GM12873 (cell line): ENCODE measurements around the gene CD74.

Source experiments
- CTCF ChIP-seq: IDR thresholded peaks from 2 replicates; pipeline ENCODE4 v1.5.1; 2012; ENCODE audit warnings: low read depth, mild to moderate bottlenecking, moderate library complexity, low read length, control low read depth; ENCODE audit not compliant: insufficient read depth; ENCODE audit errors: missing control alignments

The CD74 gene

GRCh38 chr5:150452914-150453313 is 40.2 kb upstream of the CD74 start:
- TF ChIP-seq CTCF, result no peak

- TF ChIP-seq CTCF, result no peak
Measured at GRCh38 chr5:150451594-150451993, 38.9 kb upstream of the CD74 start.

- TF ChIP-seq CTCF, result peak; percentile 90
Measured at GRCh38 chr5:150449517-150450339, 37.0 kb upstream of the CD74 start, which contains the start of gene RPS14. TSS of gene RPS14 (minus strand) at chr5:150449739. CDS start at chr5:150447733, 2,006 bp downstream.

- no peak for TF ChIP-seq CTCF
Measured at GRCh38 chr5:150448952-150449516, 36.3 kb upstream of the CD74 start.

GRCh38 chr5:150448334-150448733 is 35.6 kb upstream of the CD74 start:
- no peak for TF ChIP-seq CTCF

- no peak for TF ChIP-seq CTCF
Measured at GRCh38 chr5:150447188-150447587, 34.5 kb upstream of the CD74 start.

GRCh38 chr5:150446583-150446982 is 33.9 kb upstream of the CD74 start:
- TF ChIP-seq CTCF, result no peak
